Activated naive CD8-positive, alpha-beta T cell treated with anti-CD3 and anti-CD28 coated beads, Interleukin-2, amount 50 U/mL, for 24 hours (primary cell): ENCODE results near the gene LIMS1.
"Not testable (repeated sequence)": the region's sequence is repeated elsewhere in the genome, so short reads cannot be mapped to it uniquely, and the experiment has no call there.

Experiments
- ATAC-seq: fragments of 150-1000 bp; cut with Tn5 transposase; one replicate; pipeline ENCODE4 v1.10.0; 2021
- DNase-seq: peaks from one replicate; pipeline ENCODE4 v3.0.0; 2021
- H3K27ac Mint-ChIP-seq: one replicate; pipeline ENCODE4 v1.8.0; 2021; ENCODE audit warnings: mild to moderate bottlenecking, mixed read lengths
- H3K27me3 Mint-ChIP-seq: one replicate; pipeline ENCODE4 v1.8.0; 2021; ENCODE audit warnings: mixed read lengths
- H3K36me3 Mint-ChIP-seq: one replicate; pipeline ENCODE4 v1.8.0; 2021; ENCODE audit warnings: low read depth, mixed read lengths
- H3K4me1 Mint-ChIP-seq: one replicate; pipeline ENCODE4 v1.8.0; 2021; ENCODE audit warnings: mixed read lengths
- H3K4me3 Mint-ChIP-seq: one replicate; pipeline ENCODE4 v1.8.0; 2021; ENCODE audit warnings: mild to moderate bottlenecking, moderate library complexity, mixed read lengths
- H3K9me3 Mint-ChIP-seq: one replicate; pipeline ENCODE4 v1.8.0; 2021; ENCODE audit warnings: mixed read lengths

LIMS1 gene

GRCh38 chr2:108587621-108588020 is 53.4 kb downstream of the LIMS1 start:
- Mint-ChIP-seq H3K27me3 (no peaks in the 10 kb centered on the region), H3K36me3 (no peaks in the 10 kb centered on the region), H3K4me1 (peaks cover 55% of the 10 kb centered on the region), H3K4me3 (no peak overlapping the region), H3K9me3 (no peaks in the 10 kb centered on the region), H3K27ac (peak overlapping the region; percentile 49)
- no peak for ATAC-seq
- no peak for DNase-seq

- no peaks in the 10 kb centered on the region for H3K36me3 Mint-ChIP-seq
- H3K27me3 Mint-ChIP-seq = no peaks in the 10 kb centered on the region
- peaks cover 59% of the 10 kb centered on the region for H3K4me1 Mint-ChIP-seq
- DNase-seq (no peak), ATAC-seq (no peak)
- peak overlapping the region; percentile 28 for H3K4me3 Mint-ChIP-seq
- no peaks in the 10 kb centered on the region for H3K9me3 Mint-ChIP-seq
- peak overlapping the region; percentile 15 for H3K27ac Mint-ChIP-seq
Observed at GRCh38 chr2:108588070-108588668, 53.9 kb downstream of the LIMS1 start.

- ATAC-seq (no peak), DNase-seq (no peak)
- H3K4me3 Mint-ChIP-seq = no peak overlapping the region
- no peaks in the 10 kb centered on the region for H3K27me3 Mint-ChIP-seq
- H3K36me3 Mint-ChIP-seq = no peaks in the 10 kb centered on the region
- peak overlapping the region; percentile 32 for H3K27ac Mint-ChIP-seq
- no peaks in the 10 kb centered on the region for H3K9me3 Mint-ChIP-seq
- H3K4me1 Mint-ChIP-seq = peaks cover 68% of the 10 kb centered on the region
Observed at GRCh38 chr2:108589372-108589771, 55.1 kb downstream of the LIMS1 start.

- Mint-ChIP-seq H3K4me1 (peaks cover 69% of the 10 kb centered on the region), H3K4me3 (no peak overlapping the region), H3K9me3 (no peaks in the 10 kb centered on the region), H3K27me3 (no peaks in the 10 kb centered on the region), H3K36me3 (no peaks in the 10 kb centered on the region), H3K27ac (peak overlapping the region; percentile 82)
- DNase-seq = no peak
- no peak for ATAC-seq
Observed at GRCh38 chr2:108589781-108590180, 55.5 kb downstream of the LIMS1 start.

- Mint-ChIP-seq H3K9me3 (no peaks in the 10 kb centered on the region), H3K4me3 (peak overlapping the region; percentile 41), H3K4me1 (peaks cover 78% of the 10 kb centered on the region), H3K36me3 (no peaks in the 10 kb centered on the region), H3K27me3 (no peaks in the 10 kb centered on the region), H3K27ac (peak overlapping the region; percentile 82)
- ATAC-seq = peak; percentile 93
- DNase-seq = peak; percentile 61
Observed at GRCh38 chr2:108591163-108591562, 56.9 kb downstream of the LIMS1 start.

GRCh38 chr2:108593547-108594098 is 59.4 kb downstream of the LIMS1 start:
- Mint-ChIP-seq H3K4me3 (no peak overlapping the region), H3K9me3 (no peaks in the 10 kb centered on the region), H3K27ac (peak overlapping the region; percentile 91), H3K36me3 (no peaks in the 10 kb centered on the region), H3K27me3 (no peaks in the 10 kb centered on the region), H3K4me1 (peaks cover 77% of the 10 kb centered on the region)
- DNase-seq = no peak
- ATAC-seq = no peak

GRCh38 chr2:108594132-108594981 is 60.1 kb downstream of the LIMS1 start:
- Mint-ChIP-seq H3K4me1 (peaks cover 75% of the 10 kb centered on the region), H3K4me3 (peak overlapping the region; percentile 72), H3K27ac (peak overlapping the region; percentile 91), H3K36me3 (no peaks in the 10 kb centered on the region), H3K27me3 (no peaks in the 10 kb centered on the region), H3K9me3 (no peaks in the 10 kb centered on the region)
- ATAC-seq (peak; percentile 73), DNase-seq (no peak)

GRCh38 chr2:108594982-108595464 is 60.8 kb downstream of the LIMS1 start:
- H3K27me3 Mint-ChIP-seq = no peaks in the 10 kb centered on the region
- no peaks in the 10 kb centered on the region for H3K36me3 Mint-ChIP-seq
- H3K4me3 Mint-ChIP-seq = peak overlapping the region; percentile 72
- H3K4me1 Mint-ChIP-seq = peaks cover 68% of the 10 kb centered on the region
- no peaks in the 10 kb centered on the region for H3K9me3 Mint-ChIP-seq
- peak overlapping the region; percentile 91 for H3K27ac Mint-ChIP-seq
- DNase-seq (peak; percentile 45), ATAC-seq (peak; percentile 30)

GRCh38 chr2:108595771-108596170 is 61.5 kb downstream of the LIMS1 start:
- peak overlapping the region; percentile 91 for H3K27ac Mint-ChIP-seq
- H3K4me1 Mint-ChIP-seq = peaks cover 61% of the 10 kb centered on the region
- ATAC-seq, H3K27me3 Mint-ChIP-seq, H3K36me3 Mint-ChIP-seq, H3K9me3 Mint-ChIP-seq, DNase-seq: not testable (repeated sequence)
- peak overlapping the region; percentile 72 for H3K4me3 Mint-ChIP-seq

- not testable (repeated sequence) for ATAC-seq, H3K27me3 Mint-ChIP-seq, H3K36me3 Mint-ChIP-seq, H3K4me3 Mint-ChIP-seq, H3K9me3 Mint-ChIP-seq, H3K27ac Mint-ChIP-seq, DNase-seq
- peaks cover 46% of the 10 kb centered on the region for H3K4me1 Mint-ChIP-seq
Observed at GRCh38 chr2:108597105-108597744, 63.0 kb downstream of the LIMS1 start.

- H3K36me3 Mint-ChIP-seq, DNase-seq, H3K9me3 Mint-ChIP-seq, H3K27ac Mint-ChIP-seq, ATAC-seq, H3K27me3 Mint-ChIP-seq, H3K4me3 Mint-ChIP-seq: not testable (repeated sequence)
- H3K4me1 Mint-ChIP-seq = peaks cover 20% of the 10 kb centered on the region
Observed at GRCh38 chr2:108601199-108601598, 66.9 kb downstream of the LIMS1 start.

- DNase-seq (no peak), ATAC-seq (no peak)
- no peak overlapping the region for H3K4me3 Mint-ChIP-seq
- H3K36me3 Mint-ChIP-seq = peaks cover 4% of the 10 kb centered on the region
- peaks cover 16% of the 10 kb centered on the region for H3K4me1 Mint-ChIP-seq
- H3K9me3 Mint-ChIP-seq = no peaks in the 10 kb centered on the region
- no peaks in the 10 kb centered on the region for H3K27me3 Mint-ChIP-seq
- H3K27ac Mint-ChIP-seq = no peak overlapping the region
Observed at GRCh38 chr2:108602422-108602821, 68.2 kb downstream of the LIMS1 start.

GRCh38 chr2:108604196-108604595 is 69.9 kb downstream of the LIMS1 start:
- no peaks in the 10 kb centered on the region for H3K27me3 Mint-ChIP-seq

GRCh38 chr2:108605947-108606346 is 71.7 kb downstream of the LIMS1 start:
- peaks cover 5% of the 10 kb centered on the region for H3K36me3 Mint-ChIP-seq
- peaks cover 34% of the 10 kb centered on the region for H3K4me1 Mint-ChIP-seq
- no peaks in the 10 kb centered on the region for H3K27me3 Mint-ChIP-seq
- no peaks in the 10 kb centered on the region for H3K9me3 Mint-ChIP-seq
- no peak overlapping the region for H3K27ac Mint-ChIP-seq
- DNase-seq (no peak), ATAC-seq (peak; percentile 36)
- no peak overlapping the region for H3K4me3 Mint-ChIP-seq

More at GRCh38 chr2:108604196-108604595, 69.9 kb downstream of the LIMS1 start:
- no peak for DNase-seq
- peaks cover 4% of the 10 kb centered on the region for H3K36me3 Mint-ChIP-seq
- no peaks in the 10 kb centered on the region for H3K9me3 Mint-ChIP-seq
- peaks cover 24% of the 10 kb centered on the region for H3K4me1 Mint-ChIP-seq
- H3K4me3 Mint-ChIP-seq = no peak overlapping the region
- ATAC-seq = no peak
- no peak overlapping the region for H3K27ac Mint-ChIP-seq
